NCI-H2227 (cell line): ENCODE measurements around the gene PDIA6.

ENCODE experiments used
- DNase-seq: peaks from one replicate; lab custom pipeline; 2025; ENCODE audit not compliant: unreplicated experiment; lab: John Stamatoyannopoulos, UW

PDIA6 gene, protein sequence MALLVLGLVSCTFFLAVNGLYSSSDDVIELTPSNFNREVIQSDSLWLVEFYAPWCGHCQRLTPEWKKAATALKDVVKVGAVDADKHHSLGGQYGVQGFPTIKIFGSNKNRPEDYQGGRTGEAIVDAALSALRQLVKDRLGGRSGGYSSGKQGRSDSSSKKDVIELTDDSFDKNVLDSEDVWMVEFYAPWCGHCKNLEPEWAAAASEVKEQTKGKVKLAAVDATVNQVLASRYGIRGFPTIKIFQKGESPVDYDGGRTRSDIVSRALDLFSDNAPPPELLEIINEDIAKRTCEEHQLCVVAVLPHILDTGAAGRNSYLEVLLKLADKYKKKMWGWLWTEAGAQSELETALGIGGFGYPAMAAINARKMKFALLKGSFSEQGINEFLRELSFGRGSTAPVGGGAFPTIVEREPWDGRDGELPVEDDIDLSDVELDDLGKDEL

DNA sequence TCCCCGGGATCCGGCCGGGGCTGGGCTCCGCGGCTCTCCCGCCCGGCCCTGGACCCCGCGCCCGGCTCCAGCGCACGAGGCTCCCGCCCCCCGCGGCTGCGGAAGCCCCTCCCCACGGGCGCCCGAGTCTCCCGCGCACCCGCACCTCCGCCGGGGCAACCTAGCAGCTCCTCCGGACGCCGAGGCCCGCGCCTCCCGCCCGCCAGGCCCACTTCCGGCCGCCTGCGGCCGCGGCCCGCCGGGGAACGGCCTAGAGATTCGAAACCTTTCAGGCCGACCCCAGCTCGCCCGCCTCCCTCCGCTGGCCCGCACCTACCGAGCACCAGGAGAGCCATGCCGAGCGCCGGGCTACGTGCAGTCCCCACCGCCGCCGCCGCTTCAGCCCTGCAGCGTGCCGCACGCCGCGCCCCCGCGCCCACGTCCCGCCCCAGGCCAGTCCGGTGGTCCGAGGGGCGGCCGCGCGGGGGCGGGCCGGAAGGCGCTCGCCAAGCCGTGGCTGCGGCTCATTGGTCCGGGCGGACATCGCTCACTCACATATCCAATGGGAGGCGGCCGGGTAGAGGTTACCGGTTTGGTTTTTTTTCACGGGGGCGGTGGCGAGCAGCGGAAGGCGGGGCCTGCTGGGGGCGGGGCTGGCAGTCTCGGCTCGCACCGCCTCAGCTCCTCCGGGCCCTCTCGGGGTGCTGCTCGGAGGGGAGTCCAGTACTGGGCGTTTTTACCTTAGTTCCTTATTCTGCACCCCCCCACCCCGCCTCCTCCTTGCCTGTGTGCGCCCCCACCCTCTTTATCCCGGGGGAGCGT is at the start of gene PDIA6:
Gene PDIA6, minus strand, starts transcription at position 424 of the 801 bp plus-strand sequence. Its CDS starts 89 bp downstream, at position 335.
- DNase-seq: peak; percentile 98

DNA sequence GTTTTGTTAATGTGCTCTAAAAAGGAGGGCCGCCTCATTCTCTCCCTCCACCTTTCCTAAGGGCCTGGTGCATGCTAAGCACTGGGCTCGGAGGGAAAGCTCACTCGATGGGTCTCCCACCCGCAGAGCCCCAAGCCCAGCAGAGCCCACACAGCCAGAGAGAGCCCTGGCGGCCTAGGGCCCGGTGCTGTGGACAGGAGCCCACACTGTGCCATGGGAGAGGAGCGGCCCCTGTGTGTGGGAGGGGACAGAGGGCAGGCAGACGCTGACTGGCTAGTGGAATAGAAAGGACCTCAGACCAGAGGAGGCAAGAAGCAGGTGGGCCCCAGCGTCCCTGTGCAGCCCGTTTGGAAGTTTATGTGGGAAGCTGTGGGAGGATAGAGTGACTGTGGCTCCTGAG is 49.7 kb upstream of the PDIA6 start:
- DNase-seq: no peak

DNA sequence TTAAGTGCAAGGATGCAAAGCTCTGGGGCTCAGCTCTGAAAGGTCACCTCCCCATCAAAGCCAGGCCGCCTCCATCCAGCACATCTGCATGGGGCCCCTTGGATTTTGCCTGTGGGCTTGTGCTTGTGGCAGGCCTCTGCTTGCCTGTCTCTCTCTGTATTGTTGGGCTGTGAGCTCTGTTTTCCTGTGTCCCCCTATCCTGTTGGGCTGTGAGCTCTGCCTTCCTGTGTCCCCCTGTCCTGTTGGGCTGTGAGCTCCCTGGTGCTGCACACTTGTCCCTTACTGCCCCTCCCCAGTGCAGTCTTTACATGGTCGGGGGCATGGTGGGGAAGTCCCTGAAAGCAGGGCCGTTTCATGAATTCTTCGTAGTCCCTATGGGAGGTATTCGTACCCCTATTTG is 49.2 kb upstream of the PDIA6 start:
- no peak for DNase-seq

DNA sequence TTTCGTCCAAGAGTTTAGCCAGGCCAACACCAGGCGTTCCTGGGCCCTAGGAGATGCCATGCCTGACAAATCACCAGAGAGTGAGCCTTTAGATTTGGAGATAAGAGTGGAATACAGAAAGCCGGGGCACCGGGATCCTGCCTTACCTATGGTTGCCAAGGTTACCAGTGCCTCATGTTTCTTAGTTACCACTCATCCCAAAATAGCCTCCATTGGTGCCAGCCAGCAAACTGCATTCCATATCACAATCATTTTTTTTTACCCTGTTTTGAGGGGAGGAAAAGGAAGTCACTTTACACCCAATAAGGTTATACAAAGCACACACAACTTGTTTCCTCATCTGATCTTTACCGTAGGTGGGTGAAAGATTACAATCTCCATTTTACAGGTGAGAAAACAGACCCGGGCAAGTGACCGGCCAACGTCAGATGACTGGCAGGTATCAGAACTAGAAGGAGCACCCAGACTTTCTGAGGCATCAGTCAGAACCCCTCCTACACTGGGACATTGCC is 48.3 kb upstream of the PDIA6 start:
- DNase-seq: no peak

DNA sequence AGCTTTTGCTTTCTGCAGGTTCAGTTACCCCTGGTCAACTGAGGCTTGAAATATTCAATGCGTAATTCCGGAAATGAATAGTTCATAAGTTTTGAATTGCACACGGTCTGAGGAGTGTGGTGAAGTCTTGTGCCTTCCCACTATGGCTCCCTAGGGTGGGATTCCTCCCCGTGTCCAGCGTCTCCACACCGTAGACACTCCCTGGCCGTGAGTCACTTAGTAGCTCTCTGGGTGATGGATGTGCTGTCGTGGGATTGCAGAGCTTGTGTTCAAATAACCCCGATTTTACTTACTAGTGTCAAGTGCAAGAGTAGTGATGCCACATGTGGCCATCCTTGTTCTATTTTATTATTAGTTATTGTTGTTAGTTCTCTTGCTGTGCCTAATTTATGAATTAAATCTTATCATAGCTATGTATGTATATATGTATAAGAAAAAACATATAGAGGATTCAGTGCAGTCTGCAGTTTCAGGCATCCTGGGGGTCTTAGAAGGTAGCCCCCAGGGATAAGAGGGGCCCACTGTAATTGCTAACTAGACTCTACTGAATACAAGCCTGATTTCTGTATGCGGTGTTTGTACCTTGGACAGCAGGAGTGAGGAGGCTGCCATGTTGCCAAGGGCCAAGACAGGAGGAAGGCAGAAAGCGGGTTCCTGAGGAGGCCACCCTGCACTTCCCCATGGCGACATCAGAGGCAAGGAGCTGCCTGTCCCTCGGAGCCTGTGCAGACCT is 47.7 kb upstream of the PDIA6 start:
- DNase-seq: no peak

DNA sequence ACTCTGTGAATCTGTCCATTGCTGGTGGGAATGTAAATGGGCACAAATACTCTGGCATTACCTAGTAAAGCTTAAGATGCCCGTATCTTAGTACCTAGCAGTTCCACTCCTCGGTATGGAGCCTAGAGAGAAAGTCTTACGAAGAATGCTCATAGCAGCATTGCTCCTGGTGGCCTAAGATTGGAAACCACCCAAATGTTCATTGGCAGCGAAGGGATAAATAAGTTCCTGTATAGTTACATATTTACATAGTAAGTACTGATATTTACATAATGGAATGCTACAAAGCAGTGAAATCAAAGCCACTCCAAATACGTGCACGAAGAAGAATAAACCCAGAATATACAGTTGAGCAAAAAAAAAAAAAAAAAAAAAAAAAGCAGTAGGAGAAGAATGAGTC is 46.7 kb upstream of the PDIA6 start:
- no peak for DNase-seq

DNA sequence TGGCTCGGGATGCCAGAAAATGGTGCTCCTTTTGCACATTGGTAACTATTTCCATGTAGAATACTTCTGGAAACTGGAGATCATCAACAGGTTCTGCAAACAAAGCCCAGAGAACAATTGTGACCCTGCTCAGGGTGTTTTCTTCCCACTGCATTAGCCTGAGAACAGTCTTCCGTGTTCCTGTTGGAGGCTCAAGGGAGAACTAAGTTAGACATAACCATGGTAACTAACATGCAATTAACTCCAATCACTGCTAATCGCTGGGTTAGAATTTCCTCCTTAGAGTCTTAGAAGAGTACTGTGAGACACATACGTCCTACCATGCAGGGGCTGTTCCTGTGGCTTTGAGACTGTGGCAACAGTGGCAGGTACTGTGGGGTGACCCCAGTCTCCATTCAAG is 36.0 kb upstream of the PDIA6 start:
- DNase-seq: no peak

DNA sequence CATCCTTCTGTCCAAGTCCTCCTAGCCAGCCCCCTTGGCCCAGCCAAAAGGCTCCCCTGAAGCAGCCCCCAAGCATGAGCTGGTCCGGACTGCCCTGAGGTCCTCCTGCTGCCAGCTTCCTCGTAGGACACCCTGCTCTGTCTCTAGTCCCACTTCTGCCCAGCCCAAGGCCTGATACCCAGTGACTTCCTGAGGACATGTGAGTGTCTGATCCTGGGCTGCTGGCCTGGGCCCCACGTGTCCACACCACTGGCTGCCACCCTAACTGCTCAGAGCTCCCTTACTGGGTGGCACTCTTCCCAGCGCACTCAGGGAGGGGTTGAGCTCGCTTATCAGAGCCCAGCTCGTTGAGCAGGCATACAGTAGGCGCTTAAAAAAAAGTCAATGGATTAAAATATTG is 34.4 kb upstream of the PDIA6 start:
- DNase-seq: no peak

DNA sequence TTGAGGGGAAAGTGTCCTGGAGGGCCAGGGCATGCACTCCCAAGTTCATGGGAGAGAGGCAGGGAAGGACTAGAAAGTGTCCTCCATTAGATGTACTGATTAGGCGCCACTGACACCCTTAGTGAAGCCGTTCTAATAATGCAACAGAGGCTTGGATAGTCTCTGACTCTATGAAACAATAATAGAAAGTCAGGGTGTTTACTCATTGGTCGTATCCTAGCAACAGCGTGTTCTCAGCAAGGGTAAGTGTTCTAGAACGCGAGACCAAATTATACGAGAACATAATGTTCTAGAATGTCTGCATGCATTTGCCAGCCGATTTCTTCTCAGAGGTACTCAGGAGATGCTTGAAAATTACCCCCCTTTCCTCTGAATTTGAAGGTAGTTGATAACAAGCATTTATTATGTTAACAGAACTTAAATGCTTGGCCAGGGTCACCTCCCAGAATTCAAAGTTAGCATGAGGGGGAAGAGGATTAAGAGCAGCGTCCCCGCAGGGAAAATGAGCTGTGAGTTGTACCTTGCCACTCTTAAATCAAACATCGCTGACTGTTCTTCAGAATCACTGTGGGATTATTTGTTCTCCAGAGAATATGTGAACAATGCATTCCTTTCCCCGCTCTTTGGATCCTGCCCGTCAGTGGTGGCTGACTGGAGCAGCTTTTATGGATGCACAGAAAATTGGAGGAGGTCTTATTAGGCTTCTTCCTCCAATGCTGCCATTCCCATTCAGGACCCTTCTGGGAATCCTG is 33.7 kb upstream of the PDIA6 start:
- DNase-seq: peak; percentile 33

DNA sequence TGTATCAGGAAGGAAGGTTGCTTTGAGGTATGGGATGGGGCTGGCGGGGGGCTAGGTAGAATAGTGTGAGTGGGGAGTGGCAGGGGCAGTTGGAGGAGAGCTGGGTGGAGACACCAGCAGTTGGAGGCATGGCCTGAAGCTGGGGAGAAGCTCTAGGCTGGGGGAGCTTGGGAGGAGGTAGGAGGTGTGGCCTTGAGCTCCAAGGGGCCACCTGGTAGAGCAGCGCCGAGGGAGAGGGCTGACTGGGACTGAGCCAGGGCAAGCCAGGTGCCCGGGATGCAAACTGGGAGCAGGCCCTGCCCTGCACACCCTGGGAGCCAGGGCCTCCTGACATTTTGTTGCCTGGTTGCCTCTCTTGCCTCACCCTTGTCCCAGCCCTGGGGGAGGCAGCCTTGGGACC is 33.1 kb upstream of the PDIA6 start:
- no peak for DNase-seq

DNA sequence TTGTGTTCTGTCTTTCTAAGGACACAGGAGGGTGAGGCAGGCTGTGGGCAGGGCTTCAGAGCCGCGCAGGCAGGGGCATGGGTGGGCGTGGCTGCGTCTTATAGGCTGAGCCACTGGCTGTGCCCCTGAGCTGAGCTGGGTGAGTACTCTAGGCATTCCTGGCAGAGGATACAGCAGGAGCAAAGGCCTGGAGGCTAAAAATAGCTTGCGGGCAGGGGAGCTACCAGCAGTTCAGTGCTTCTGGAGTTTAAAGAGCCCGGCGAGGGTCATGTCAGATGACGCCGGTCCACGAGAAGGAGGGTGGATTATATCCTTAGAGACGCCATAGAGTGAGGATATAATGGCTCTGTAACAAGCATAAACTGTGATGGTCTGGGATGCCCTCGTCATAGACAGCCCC is 31.5 kb upstream of the PDIA6 start:
- DNase-seq: peak; percentile 88

DNA sequence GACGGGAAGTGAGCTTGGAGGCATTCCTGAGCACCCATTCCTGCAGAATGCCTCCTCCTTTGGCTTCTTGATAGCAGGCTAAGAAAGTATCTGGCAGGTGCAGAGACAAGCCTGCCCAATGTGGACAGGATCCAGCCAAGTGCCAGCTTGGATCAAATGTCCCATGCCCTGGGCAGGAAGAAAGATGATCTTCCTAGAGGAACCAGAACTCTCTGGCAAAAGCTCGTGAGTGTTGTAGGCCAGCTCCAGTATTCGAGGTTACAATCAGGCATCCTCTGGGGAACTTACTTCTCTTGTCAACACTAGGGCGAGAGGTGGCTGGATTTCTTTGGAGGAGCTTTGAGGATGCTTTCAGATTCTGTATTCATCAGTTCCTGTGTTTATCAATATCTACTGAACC is 29.9 kb upstream of the PDIA6 start:
- DNase-seq: no peak

DNA sequence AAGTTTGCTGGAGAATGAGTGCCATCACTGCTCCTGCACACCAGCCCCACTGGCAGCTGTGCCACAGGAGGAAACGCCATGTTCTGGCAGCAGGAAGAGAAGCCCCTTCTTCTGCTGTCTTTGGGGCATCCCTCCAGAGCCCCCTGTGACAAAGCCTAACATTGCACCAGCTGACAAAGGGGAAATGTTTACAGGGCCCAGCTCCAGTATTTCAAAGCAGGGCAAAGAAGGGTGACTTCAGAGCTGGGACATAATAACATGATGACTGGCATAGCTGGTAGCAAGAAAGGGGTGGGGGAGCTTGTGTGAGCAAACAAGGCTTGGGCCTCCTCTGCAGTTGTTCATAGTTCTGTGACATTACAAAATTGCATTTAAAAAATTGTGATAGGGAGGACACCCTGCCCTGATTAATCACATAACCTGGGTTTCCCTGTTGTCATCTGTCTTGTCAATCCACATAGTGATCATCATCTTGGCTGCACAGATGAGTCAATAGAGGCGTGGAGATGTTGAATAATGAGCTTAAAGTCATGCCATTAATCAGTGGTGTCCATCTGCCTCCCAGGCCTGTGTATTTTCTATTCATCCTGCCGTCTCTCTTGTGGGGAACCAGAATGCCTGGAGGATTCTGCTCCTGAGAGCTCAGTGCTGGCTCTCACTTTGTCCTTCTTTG is 29.1 kb upstream of the PDIA6 start:
- DNase-seq: no peak

DNA sequence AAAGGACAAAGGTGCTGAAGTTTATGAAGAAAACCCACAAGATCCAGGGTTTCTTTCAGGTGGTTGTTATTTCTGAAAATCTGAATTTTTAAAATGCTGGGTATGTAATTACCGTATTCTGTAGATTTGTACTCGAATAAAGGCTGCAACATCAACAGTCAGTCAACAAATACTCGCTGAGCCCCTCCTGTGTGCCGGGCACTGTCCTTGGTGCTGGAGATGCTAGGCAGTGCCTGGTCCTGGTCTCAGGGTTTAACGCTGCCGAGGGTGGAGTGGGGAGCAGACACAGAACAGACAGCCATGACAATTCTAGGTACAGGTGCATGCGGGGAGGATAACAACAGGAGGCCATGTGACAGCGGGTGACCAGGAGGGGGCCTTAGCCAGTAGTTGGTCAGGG is 27.2 kb upstream of the PDIA6 start:
- DNase-seq: no peak

DNA sequence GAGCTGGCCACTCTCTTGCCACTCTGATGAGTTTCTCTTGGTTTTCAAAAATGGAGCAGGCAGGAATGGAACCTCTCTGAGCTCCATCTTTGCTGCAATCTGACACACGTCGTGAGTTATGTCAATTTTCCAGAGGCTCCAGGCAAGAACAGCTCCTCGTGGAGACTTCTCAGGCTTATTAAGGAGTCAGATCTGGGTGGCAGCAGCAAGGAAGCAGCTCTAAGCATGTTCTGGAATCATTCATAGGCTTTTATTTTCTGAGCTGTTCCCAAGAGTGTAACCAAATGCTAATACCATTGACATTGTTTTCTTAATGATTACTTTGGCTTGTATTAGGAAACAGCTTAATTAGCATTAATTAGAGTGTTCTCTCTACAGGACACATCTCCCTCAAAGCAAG is 26.1 kb upstream of the PDIA6 start:
- no peak for DNase-seq

DNA sequence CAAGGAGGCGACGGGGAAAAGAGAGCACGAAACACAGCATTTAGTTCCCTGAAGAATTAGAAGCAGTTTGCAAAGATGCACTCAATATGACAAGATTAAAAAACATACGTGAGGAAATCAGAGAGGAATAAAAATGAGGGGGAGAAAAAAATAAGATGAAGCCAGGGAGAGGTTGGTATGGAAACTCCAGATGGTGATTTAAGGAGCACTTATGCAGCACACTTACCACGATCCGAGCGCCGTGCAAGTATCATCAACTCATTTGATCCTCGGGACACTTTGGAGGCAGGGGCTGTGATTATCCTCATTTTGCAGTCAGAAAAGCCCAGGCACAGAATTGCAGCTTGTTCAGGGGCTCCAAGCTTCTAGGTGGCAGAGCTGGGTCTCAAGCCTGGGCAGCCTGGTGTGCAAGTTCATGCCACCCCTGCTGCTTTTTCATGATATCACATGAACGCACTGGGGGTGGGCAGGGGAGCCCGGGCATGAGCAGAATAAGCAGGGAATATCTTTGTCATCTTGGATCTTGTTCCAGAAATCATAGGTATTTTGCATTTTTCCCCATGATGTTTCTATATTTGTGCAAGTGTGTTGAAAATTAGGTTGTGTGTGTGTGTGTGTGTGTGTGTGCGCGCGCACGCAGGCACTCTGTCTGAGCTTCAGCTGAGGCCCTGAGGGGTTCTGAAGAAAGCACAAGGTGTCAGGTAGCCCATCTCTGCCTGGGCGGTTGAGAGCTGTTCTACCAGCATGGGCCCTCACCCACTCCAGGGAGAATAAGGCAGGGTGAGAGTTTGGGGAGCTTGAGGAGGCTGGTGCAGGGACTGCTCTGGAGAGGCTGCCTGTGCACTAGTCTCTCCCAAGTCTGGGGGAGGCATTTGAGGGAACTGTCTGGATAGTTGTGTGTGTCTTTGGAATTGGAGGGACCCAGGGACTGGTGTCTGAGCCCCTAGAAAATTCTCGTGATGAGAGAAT is 25.0 kb upstream of the PDIA6 start:
- peak; percentile 58 for DNase-seq

DNA sequence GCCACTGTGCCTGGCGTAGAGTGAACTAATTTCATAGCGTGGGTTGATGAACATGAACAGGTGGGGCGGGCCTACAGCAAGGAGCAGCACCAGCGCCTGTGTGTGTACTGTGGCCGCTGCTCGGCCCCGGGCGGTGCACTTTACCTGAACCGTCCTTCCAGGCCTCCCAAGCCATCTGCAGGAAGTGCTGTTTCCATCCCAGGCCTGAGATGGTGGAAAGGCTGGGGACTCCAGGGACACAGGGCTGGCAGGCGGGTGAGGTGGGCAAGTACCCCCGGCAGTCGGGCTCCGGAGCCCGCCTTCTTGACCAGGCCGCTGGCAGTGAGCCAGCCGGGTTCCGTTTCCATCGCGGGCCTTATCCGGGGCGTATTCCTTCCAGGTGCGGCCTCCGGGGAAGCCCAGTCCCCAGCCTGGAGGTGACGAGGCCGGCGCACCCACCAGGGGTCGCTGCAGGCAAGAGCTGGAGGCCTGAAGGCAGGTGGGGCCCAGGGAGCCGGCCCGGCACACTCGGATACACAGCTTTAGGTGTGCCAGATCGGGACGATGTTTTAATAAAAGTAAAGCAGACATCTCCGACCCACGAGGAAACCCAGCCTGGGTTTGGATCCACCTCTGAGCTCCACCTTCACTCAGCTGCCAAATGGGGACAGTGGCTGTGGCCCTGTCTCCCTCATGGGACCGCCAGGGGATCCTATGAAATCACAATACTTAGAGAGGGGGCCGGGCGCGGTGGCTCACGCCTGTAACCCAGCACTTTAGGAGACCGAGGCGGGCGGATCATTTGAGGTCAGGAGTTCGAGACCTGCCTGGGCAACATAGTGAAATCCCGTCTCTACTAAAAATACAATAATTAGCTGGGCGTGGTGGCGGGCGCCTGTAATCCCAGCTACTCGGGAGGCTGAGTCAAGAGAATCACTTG is 22.7 kb upstream of the PDIA6 start:
- no peak for DNase-seq

DNA sequence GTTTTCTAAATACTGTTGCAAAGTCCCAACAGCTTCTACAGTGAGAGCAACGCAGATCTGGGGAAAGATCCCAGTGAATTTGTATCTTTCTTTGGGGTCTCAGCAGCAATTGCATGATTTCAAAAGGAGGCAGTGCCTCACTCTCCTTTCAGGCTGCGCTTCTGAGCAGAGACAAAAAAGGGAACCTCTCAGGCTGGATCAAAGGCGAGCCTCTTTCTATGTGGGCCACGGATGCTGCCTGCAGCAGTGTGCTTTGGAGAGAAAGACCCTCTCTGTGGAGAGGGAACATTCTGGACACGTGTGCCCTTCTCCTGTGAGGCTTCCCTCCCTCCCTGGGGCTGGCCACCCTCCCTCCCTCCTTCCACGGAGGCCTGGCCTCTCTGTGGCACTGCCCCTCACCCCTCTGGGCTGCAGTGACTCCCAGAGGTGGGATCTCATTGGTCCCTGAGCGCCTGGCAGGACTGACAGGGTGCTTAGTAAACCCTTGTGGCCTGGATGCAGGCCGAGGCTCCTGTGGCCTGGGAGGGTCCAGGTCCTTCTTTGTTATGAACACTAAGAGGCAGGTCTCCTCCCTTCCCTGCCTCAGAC is 21.6 kb upstream of the PDIA6 start:
- no peak for DNase-seq
